K562 (cell line): ENCODE measurements around the gene RAVER2.

Source experiments
- ATF3 ChIP-seq, 2 experiments: fragments of 450-650 bp in 1 of 2; sonication (generic) in 1 of 2; formaldehyde crosslinking in 1 of 2; IDR thresholded peaks in 1 of 2; conservative IDR thresholded peaks in 1 of 2; 2 replicates each; pipeline versions ENCODE4 v1.6.1 to v1.8.1; 2016 to 2023; ENCODE audit warnings: mild to moderate bottlenecking in 2 of 2, moderate library complexity in 2 of 2, inconsistent platforms in 1 of 2, missing genetic modification reagents in 1 of 2
- CTCF ChIP-seq, 3 experiments: IDR thresholded peaks in 2 of 3; conservative IDR thresholded peaks in 1 of 3; 2 replicates each; pipeline ENCODE4 v1.5.1; 2011 to 2012; ENCODE audit warnings: low read length in 3 of 3, mild to moderate bottlenecking in 3 of 3, control low read depth in 2 of 3, improper control_type of control experiment in 1 of 3, inconsistent platforms in 1 of 3, low read depth in 1 of 3, mixed read lengths in 1 of 3, moderate library complexity in 1 of 3; ENCODE audit not compliant: insufficient read depth in 2 of 3
- ELK3 ChIP-seq: fragments of 450-650 bp; formaldehyde crosslinking; IDR thresholded peaks from 2 replicates; pipeline ENCODE4 v1.4.0; 2020; ENCODE audit warnings: mild to moderate bottlenecking
- NFYB ChIP-seq: IDR thresholded peaks from 2 replicates; pipeline ENCODE4 v1.6.1; 2011; ENCODE audit warnings: mild to moderate bottlenecking, moderate library complexity; ENCODE audit not compliant: insufficient read length; ENCODE audit errors: extremely low read depth
- REST ChIP-seq, 2 experiments: fragments of 450-650 bp; formaldehyde crosslinking in 1 of 2; IDR thresholded peaks; 2 replicates each; pipeline versions ENCODE4 v1.4.0 to v1.6.1; 2014 to 2020; ENCODE audit warnings: mild to moderate bottlenecking in 2 of 2, borderline replicate concordance in 1 of 2, low read depth in 1 of 2
- TBL1XR1 ChIP-seq, 2 experiments: IDR thresholded peaks; 2 replicates each; pipeline ENCODE4 v1.6.1; 2012; ENCODE audit warnings: improper control_type of control experiment in 2 of 2, low read length in 2 of 2, mild to moderate bottlenecking in 1 of 2
- ZNF121 ChIP-seq: sonication (generic); formaldehyde crosslinking; conservative IDR thresholded peaks from 2 replicates; pipeline ENCODE4 v1.8.0; 2022; ENCODE audit warnings: missing genetic modification reagents
- ZNF274 ChIP-seq: IDR thresholded peaks from 2 replicates; pipeline ENCODE4 v1.6.1; 2011; ENCODE audit warnings: low read depth, mild to moderate bottlenecking, low read length, moderate library complexity, borderline replicate concordance
- ZNF431 ChIP-seq: sonication (generic); formaldehyde crosslinking; IDR thresholded peaks from 2 replicates; pipeline ENCODE4 v1.8.0; 2022; ENCODE audit warnings: mild to moderate bottlenecking, missing genetic modification reagents

GRCh38 chr1:64873576-64873975 lies 128.7 kb downstream of the RAVER2 start:
- TF ChIP-seq ELK3: no peak
- TF ChIP-seq ZNF274: no peak
- no peak for TF ChIP-seq CTCF (IDR thresholded peaks at IDR 0.05 in 2 of 3, conservative IDR thresholded peaks at IDR 0.05 in 1 of 3; ENCODE audit: insufficient read depth in 2 of 3, low read depth in 1 of 3, low read length in 3 of 3)
- no peak for TF ChIP-seq REST (IDR thresholded peaks at IDR 0.05; ENCODE audit: borderline replicate concordance)
- no peak for TF ChIP-seq REST (CRISPR knock-in tag; IDR thresholded peaks at IDR 0.05; ENCODE audit: low read depth)
- no peak for TF ChIP-seq ZNF121 (CRISPR knock-in tag)
- no peak for TF ChIP-seq TBL1XR1 (IDR thresholded peaks at IDR 0.05; ENCODE audit: low read length in 2 of 2)
- no peak for TF ChIP-seq ATF3 (IDR thresholded peaks at IDR 0.05)
- no peak for TF ChIP-seq ATF3 (CRISPR knock-in tag; conservative IDR thresholded peaks at IDR 0.05)
- no peak for TF ChIP-seq NFYB
- no peak for TF ChIP-seq ZNF431
